Right lung (tissue), 5 donors: ENCODE measurements around the gene EMID1. TPM values are rescaled to one million over a fixed set of nuclear protein-coding genes. Genes with fewer than 3 reads are reported as not detected.

Experiments
- DNase-seq, 2 donors: peaks; one replicate each; pipeline ENCODE4 v3.0.0-alpha.2; 2013
- polyA plus RNA-seq, 5 donors: library from polyadenylated mRNA; unstranded; fragments of 120-200 nt; gene quantifications; one replicate each; pipeline versions ENCODE4 v1.2.1 to v1.2.3, GENCODE V29; 2013; ENCODE audit warnings: inconsistent platforms in 1 of 5, low replicate concordance in 1 of 5; ENCODE audit not compliant: insufficient read length in 5 of 5, insufficient read depth in 1 of 5

Gene EMID1
- polyA plus RNA-seq, 5 donors: 66.2 to 124 (median 89.7) TPM

DNA sequence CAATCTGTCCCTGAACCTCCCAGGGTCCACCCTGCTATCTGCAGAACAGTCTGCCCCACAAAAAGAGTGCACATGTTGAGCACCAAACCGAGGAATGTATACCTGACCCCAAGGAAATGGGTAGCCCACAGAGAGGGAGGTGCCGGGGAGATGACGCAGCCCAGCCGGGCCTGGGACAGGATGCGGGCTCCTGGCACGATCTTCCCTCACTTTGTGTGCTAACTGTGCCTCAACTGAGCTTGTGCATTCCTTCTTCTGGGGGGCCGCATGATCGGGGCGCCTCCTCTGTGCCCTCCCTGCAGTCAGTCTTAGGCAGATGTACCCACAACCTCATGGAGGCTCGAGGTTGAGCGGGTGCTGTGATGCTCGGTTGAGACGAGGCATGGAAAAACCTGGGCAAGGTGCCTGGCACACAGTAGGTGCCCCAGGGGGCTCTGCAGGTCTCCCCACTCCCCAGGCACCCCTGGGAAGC, 103.1 kb downstream of the EMID1 start:
- no peak for DNase-seq

Other genes starting within 250 kb of the EMID1 start
- gene C22orf31, start 144.1 kb upstream of the EMID1 start, polyA plus RNA-seq: 1 to 10 TPM in 2 of 5 donors, under 1 TPM in 3; 0.75 to 1.6 (median 0.98) TPM
- 10 to 100 TPM; 25.1 to 43.9 (median 33.8) TPM for gene KREMEN1, start 132.9 kb upstream of the EMID1 start, polyA plus RNA-seq
- gene RHBDD3, start 62.1 kb downstream of the EMID1 start, polyA plus RNA-seq: 10 to 100 TPM; 23.2 to 48.0 (median 33.5) TPM
- gene EWSR1, start 62.4 kb downstream of the EMID1 start, polyA plus RNA-seq: 100 to 1,000 TPM; 313 to 369 (median 340) TPM
- gene GAS2L1, start 100.8 kb downstream of the EMID1 start, polyA plus RNA-seq: 10 to 100 TPM in 1 of 5 donors, 1 to 10 TPM in 4; 5.2 to 11.1 (median 7.2) TPM
- under 1 TPM in 4 of 5 donors, not detected in 1; 0.33 to 0.64 (median 0.39) TPM for gene RASL10A, start 109.8 kb downstream of the EMID1 start, polyA plus RNA-seq
- 10 to 100 TPM; 27.6 to 39.1 (median 33.7) TPM for gene AP1B1, start 182.7 kb downstream of the EMID1 start, polyA plus RNA-seq
- under 1 TPM in 2 of 5 donors, not detected in 3; 0.12 to 0.38 TPM for gene RFPL1, start 232.7 kb downstream of the EMID1 start, polyA plus RNA-seq